ENCODE measurements around the gene WNK1. TPM values are rescaled to one million over a fixed set of nuclear protein-coding genes. Genes with fewer than 3 reads are reported as not detected.

WNK1 gene
- total RNA-seq, 1 donor from 2014 or later = 57.7 TPM

DNA sequence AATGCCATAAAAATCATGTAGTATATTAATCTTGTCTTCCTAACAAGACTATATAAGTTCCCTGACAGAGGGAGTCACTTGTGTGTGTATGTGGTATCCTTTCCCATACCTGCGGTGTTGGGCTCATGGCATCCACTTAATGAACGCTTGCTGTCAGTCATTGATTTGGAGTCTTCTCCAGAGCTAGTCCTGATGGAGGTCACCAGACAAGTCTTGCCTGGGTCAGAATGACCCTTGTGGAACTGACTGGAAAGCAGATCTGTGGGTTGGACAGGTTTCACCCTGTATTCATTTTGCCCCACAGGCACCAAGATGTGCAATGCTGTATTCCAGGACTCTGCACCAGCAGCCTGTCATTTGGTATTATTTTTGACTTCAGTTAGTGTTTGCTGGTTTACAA, 27.3 kb upstream of the WNK1 start:
- DNase-seq (ENCODE audit: low read depth) (no peak), FAIRE-seq (no peak)
- Histone ChIP-seq H3K36me3 (ENCODE audit: control insufficient read depth, insufficient read depth, low read length) (no peaks in the 10 kb centered on the region), H3K4me3 (ENCODE audit: low read depth, low read length) (no peak overlapping the region), H3K27me3 (ENCODE audit: control insufficient read depth, insufficient read depth, low read length) (no peaks in the 10 kb centered on the region)
- TF ChIP-seq, protein P1, sequence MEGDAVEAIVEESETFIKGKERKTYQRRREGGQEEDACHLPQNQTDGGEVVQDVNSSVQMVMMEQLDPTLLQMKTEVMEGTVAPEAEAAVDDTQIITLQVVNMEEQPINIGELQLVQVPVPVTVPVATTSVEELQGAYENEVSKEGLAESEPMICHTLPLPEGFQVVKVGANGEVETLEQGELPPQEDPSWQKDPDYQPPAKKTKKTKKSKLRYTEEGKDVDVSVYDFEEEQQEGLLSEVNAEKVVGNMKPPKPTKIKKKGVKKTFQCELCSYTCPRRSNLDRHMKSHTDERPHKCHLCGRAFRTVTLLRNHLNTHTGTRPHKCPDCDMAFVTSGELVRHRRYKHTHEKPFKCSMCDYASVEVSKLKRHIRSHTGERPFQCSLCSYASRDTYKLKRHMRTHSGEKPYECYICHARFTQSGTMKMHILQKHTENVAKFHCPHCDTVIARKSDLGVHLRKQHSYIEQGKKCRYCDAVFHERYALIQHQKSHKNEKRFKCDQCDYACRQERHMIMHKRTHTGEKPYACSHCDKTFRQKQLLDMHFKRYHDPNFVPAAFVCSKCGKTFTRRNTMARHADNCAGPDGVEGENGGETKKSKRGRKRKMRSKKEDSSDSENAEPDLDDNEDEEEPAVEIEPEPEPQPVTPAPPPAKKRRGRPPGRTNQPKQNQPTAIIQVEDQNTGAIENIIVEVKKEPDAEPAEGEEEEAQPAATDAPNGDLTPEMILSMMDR (IDR thresholded peaks at IDR 0.05; ENCODE audit: insufficient read depth, low read length, severe bottlenecking) = no peak

DNA sequence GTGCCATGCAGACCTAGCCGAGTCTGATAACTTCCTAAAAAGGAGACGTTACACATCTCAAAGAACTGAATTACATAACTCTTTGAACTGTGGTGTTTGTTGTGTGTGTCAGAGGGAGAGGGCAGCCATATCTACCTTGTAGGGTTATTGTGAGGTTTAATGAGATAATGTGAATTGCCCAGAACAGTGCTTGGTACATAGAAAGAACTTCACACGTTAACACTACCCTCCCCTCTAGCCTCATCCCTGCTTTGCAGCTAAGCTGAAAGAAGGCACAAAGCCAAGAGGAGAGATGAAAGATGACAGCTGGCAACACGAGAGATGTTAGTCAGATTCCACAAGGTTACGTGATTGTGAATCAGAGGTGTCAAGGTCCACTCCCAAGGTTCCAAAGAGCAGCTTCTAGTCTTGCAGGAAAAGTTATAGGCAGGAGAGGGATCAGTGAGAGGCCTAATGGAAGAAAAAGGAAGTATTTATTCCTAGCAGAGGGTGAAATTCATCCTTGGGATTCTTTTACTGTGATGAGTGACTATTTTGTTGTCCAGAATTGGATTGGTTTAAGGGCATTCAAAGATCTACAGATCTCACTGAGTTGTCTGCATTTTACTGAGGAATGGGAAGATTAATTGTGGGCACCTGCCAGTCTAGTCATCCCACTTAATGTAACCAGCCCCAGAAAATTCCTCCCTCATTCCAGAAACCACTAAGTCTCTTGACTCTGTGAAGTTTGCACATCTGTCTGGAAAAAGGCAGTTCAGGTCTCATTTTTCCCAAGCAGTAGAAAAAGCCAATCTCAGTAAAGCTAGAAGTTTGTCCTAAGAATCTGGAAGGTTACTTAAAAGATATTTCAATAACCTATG, 25.9 kb upstream of the WNK1 start:
- peak; percentile 88 for FAIRE-seq
- TF ChIP-seq, protein P1 (IDR thresholded peaks at IDR 0.05; ENCODE audit: insufficient read depth, low read length, severe bottlenecking) = no peak
- Histone ChIP-seq H3K4me3 (ENCODE audit: low read depth, low read length) (no peak overlapping the region), H3K36me3 (ENCODE audit: control insufficient read depth, insufficient read depth, low read length) (no peaks in the 10 kb centered on the region), H3K27me3 (ENCODE audit: control insufficient read depth, insufficient read depth, low read length) (no peaks in the 10 kb centered on the region)
- DNase-seq (ENCODE audit: low read depth) = peak; percentile 89

DNA sequence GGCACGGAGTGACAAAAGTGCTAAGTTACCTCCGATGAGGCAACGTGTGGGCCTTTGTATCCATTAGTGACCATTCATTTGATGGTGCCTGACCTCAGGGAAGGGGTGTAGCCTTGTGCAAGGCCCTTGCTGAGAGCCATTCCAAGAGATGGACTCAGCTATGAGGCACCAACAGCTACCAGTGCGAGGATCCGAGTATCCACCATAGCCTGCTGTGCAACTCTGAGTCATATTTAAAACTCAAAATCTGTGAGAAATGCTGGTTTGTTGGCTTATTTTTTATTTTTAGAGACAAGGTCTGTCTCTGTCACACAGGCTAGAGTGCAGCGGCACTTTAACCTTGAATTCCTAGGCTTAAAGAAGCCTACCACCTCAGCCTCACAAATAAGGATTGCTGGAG, 25.1 kb upstream of the WNK1 start:
- no peaks in the 10 kb centered on the region for H3K36me3 ChIP-seq (ENCODE audit: control insufficient read depth, insufficient read depth, low read length)
- no peaks in the 10 kb centered on the region for H3K27me3 ChIP-seq (ENCODE audit: control insufficient read depth, insufficient read depth, low read length)
- no peak overlapping the region for H3K4me3 ChIP-seq (ENCODE audit: low read depth, low read length)
- DNase-seq (ENCODE audit: low read depth) = no peak
- TF ChIP-seq, protein P1 (IDR thresholded peaks at IDR 0.05; ENCODE audit: insufficient read depth, low read length, severe bottlenecking) = no peak
- FAIRE-seq = no peak

DNA sequence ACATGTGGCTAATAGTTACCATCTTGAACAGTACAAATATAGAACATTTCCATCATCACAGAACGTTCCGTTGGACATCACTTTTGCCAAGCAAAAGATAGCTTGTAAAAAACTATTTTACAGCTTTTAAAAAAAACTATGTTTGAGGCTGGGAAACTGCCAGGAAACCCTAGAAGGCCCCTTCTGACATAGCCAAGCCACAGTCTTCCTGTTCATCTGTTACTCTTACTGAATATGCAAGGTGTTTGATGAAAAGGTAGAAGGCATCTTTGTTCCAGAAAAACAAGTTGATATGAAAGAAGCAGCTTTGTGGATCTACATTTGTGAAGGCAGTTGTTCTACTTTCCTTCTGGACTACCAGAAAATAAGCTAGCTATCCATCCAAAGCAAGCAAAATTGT, 23.6 kb upstream of the WNK1 start:
- no peak for FAIRE-seq
- Histone ChIP-seq H3K36me3 (ENCODE audit: control insufficient read depth, insufficient read depth, low read length) (no peaks in the 10 kb centered on the region), H3K27me3 (ENCODE audit: control insufficient read depth, insufficient read depth, low read length) (no peaks in the 10 kb centered on the region), H3K4me3 (ENCODE audit: low read depth, low read length) (no peak overlapping the region)
- TF ChIP-seq, protein P1 (IDR thresholded peaks at IDR 0.05; ENCODE audit: insufficient read depth, low read length, severe bottlenecking) = no peak
- no peak for DNase-seq (ENCODE audit: low read depth)

DNA sequence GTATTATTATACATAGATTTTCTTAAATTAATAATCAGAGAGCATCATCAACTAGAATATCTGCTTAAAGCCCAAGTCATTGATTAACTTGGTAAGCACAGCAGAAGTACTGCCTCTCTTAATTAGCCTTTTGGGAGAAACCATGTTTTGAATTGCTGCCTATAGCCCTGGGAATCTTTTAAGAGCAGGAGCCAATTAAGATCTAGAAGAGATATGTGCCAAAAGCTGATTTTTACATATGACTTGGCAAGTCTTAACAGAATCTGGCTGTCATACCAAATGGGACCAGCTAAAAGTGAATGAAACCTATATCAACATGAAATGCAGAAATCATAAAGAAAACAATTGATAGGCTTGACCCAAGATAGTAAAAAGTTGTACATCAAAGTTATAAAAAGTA, 23.2 kb upstream of the WNK1 start:
- TF ChIP-seq, protein P1 (IDR thresholded peaks at IDR 0.05; ENCODE audit: insufficient read depth, low read length, severe bottlenecking) = no peak
- FAIRE-seq = no peak
- Histone ChIP-seq H3K27me3 (ENCODE audit: control insufficient read depth, insufficient read depth, low read length) (no peaks in the 10 kb centered on the region), H3K4me3 (ENCODE audit: low read depth, low read length) (no peak overlapping the region), H3K36me3 (ENCODE audit: control insufficient read depth, insufficient read depth, low read length) (no peaks in the 10 kb centered on the region)
- DNase-seq (ENCODE audit: low read depth) = no peak

DNA sequence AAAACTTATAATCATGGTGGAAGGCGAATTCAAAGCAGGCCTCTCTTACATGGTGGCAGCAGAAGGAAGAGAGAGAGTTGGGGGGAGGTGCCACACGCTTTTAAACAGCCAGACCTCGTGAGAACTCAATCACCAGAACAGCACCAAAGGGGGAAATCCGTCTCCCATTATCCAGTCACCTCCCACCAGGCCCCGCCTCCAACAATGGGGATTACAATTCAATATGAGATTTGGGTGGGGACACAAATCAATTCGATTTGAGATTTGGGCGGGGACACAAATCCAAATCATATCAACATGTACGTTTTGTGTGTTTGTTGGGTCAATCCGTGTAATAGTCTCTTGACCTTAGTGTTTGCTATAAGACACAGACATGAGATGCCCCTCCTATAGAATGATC, 21.8 kb upstream of the WNK1 start:
- TF ChIP-seq, protein P1 (IDR thresholded peaks at IDR 0.05; ENCODE audit: insufficient read depth, low read length, severe bottlenecking) = no peak
- H3K4me3 ChIP-seq (ENCODE audit: low read depth, low read length) = no peak overlapping the region
- FAIRE-seq (no peak), DNase-seq (ENCODE audit: low read depth) (no peak)
- no peaks in the 10 kb centered on the region for H3K36me3 ChIP-seq (ENCODE audit: control insufficient read depth, insufficient read depth, low read length)
- H3K27me3 ChIP-seq (ENCODE audit: control insufficient read depth, insufficient read depth, low read length) = no peaks in the 10 kb centered on the region
